Spleen (tissue), 11 donors: ENCODE results near the gene FRAS1. TPM values are rescaled to one million over a fixed set of nuclear protein-coding genes. Genes with fewer than 3 reads are reported as not detected.
"Not testable (repeated sequence)": the region's sequence is repeated elsewhere in the genome, so short reads cannot be mapped to it uniquely, and the experiment has no call there.

ENCODE experiments used
- DNase-seq: peaks from one replicate; pipeline ENCODE4 v3.0.0-alpha.2; 2020
- H3K27ac ChIP-seq, 8 donors: fragments of 200-600 bp; sonication (generic) in 7 of 8; 1 replicate in 4 of 8; 2 replicates in 4 of 8; pipeline versions ENCODE4 v1.5.0 to v1.8.0; 2016 to 2021; ENCODE audit warnings: inconsistent platforms in 4 of 8, mild to moderate bottlenecking in 4 of 8, moderate library complexity in 1 of 8
- H3K27me3 ChIP-seq, 7 donors: fragments of 200-600 bp; sonication (generic) in 6 of 7; replicated peaks in 1 of 7; 1 replicate in 4 of 7; 2 replicates in 3 of 7; pipeline versions ENCODE4 v1.5.0 to v1.8.0; 2016 to 2021; ENCODE audit warnings: inconsistent platforms in 3 of 7, mild to moderate bottlenecking in 1 of 7
- H3K36me3 ChIP-seq, 6 donors: fragments of 200-600 bp; sonication (generic) in 5 of 6; 1 replicate in 4 of 6; 2 replicates in 2 of 6; pipeline versions ENCODE4 v1.5.0 to v1.8.0; 2016 to 2021; ENCODE audit warnings: inconsistent platforms in 2 of 6
- H3K4me1 ChIP-seq, 6 donors: fragments of 200-600 bp; sonication (generic) in 5 of 6; 1 replicate in 3 of 6; 2 replicates in 3 of 6; pipeline versions ENCODE4 v1.5.0 to v1.8.0; 2016 to 2021; ENCODE audit warnings: inconsistent platforms in 3 of 6
- H3K4me3 ChIP-seq, 8 donors: fragments of 200-600 bp; sonication (generic) in 7 of 8; 1 replicate in 4 of 8; 2 replicates in 4 of 8; pipeline versions ENCODE4 v1.5.0 to v1.8.0; 2016 to 2021; ENCODE audit warnings: inconsistent platforms in 4 of 8, mild to moderate bottlenecking in 4 of 8, moderate library complexity in 2 of 8
- H3K9me3 ChIP-seq, 8 donors: fragments of 200-600 bp; sonication (generic) in 7 of 8; 1 replicate in 4 of 8; 2 replicates in 4 of 8; pipeline versions ENCODE4 v1.5.0 to v1.8.0; 2016 to 2021; ENCODE audit warnings: inconsistent platforms in 4 of 8
- CTCF ChIP-seq, 11 experiments: fragments of 200-600 bp in 7 of 11; fragments of 450-650 bp in 4 of 11; sonication (generic) in 4 of 11; IDR thresholded peaks in 8 of 11; conservative IDR thresholded peaks in 3 of 11; 1 replicate in 7 of 11; 2 replicates in 4 of 11; pipeline versions ENCODE4 v1.4.0 to v1.8.0; 2016 to 2021; ENCODE audit warnings: antibody characterized with exemption in 11 of 11, inconsistent platforms in 4 of 11, mild to moderate bottlenecking in 1 of 11
- POLR2A ChIP-seq, 3 donors: fragments of 450-650 bp; IDR thresholded peaks; one replicate each; pipeline ENCODE4 v1.5.1; 2017; ENCODE audit warnings: antibody characterized with exemption in 3 of 3, mild to moderate bottlenecking in 1 of 3
- POLR2AphosphoS5 ChIP-seq, 3 donors: sonication (generic); formaldehyde crosslinking; IDR thresholded peaks; one replicate each; pipeline ENCODE4 v1.5.1; 2017; ENCODE audit warnings: antibody characterized with exemption in 3 of 3
- WGBS, 5 donors: extraction: QIAGEN DNeasy Blood & Tissue Kit in 3 of 5; methylation state at CpG; one replicate each; pipeline versions ENCODE4 v1.1.5 to v1.1.7; 2013 to 2018; 5-methylcytosine and 5-hydroxymethylcytosine counted together
- intact Hi-C: fragments of 100-400 bp; cut with DNase I; formaldehyde crosslinking; loops from one replicate; pipeline ENCODE4 v1.15.0; 2023; ENCODE audit warnings: low total_unique reads
- polyA plus RNA-seq, 3 donors: library from polyadenylated mRNA; stranded (reverse); fragments of 200-250 nt; gene quantifications; one replicate each; pipeline ENCODE4 v1.2.1, GENCODE V29; 2013
- total RNA-seq, 7 donors: library from RNA; depleted of rRNA in 3 of 7; stranded (reverse); fragments of >200 nt in 3 of 7; fragmentation: NEBNext Ultra II Directional in 4 of 7; extraction: Animal tissue kit (Norgen Biotek cat#: 25700) in 4 of 7; gene quantifications; one replicate each; pipeline versions ENCODE4 v1.1.0 to v1.2.1, GENCODE V29; 2016 to 2021
- donor health status: healthy with polysubstance abuse.
- donor health status: DM: no; HTN: no; CAD: no; lungs with moderate emphysema.
- donor health status: DM: no; HTN: no; CAD: no.
- donor health status: Bipolar disorder and iron deficiency.
- donor health status: healthy.
- donor health status: DM: no; HTN: no; CAD: no.
- donor health status: DM: yes; HTN: yes; CAD: no.

The FRAS1 gene
- total and polyA plus RNA-seq, 10 donors: 0.10 to 3.0 (median 1.3) TPM

- WGBS, 5 donors: 74 to 89% (median 78%) methylated on average over 3 of the region's 3 CpGs
- no peak for TF ChIP-seq POLR2AphosphoS5 (IDR thresholded peaks at IDR 0.05)
- no peak for TF ChIP-seq POLR2A (IDR thresholded peaks at IDR 0.05)
- TF ChIP-seq CTCF (IDR thresholded peaks at IDR 0.05 in 8 of 11, conservative IDR thresholded peaks at IDR 0.05 in 3 of 11): no peak
Observed at GRCh38 chr4:78323439-78323838, 266.3 kb downstream of the FRAS1 start.

GRCh38 chr4:78324625-78325024, 267.5 kb downstream of the FRAS1 start:
- no peak for DNase-seq
- WGBS, 5 donors: 86 to 98% (median 90%) methylated on average over 1 of the region's 1 CpG
- Histone ChIP-seq H3K4me3 (no peak overlapping the region), H3K4me1 (peaks cover 0 to 10% (median 0%) of the 10 kb centered on the region in 6 donors), H3K9me3 (no peaks in the 10 kb centered on the region), H3K27me3 (peaks cover 0 to 6% (median 0%) of the 10 kb centered on the region in 7 donors), H3K36me3 (no peaks in the 10 kb centered on the region), H3K27ac (no peak overlapping the region)
- intact Hi-C loops: no loop called here
- TF ChIP-seq POLR2AphosphoS5 (IDR thresholded peaks at IDR 0.05) (no peak), CTCF (IDR thresholded peaks at IDR 0.05 in 8 of 11, conservative IDR thresholded peaks at IDR 0.05 in 3 of 11) (no peak), POLR2A (IDR thresholded peaks at IDR 0.05) (no peak)

More at GRCh38 chr4:78323439-78323838, 266.3 kb downstream of the FRAS1 start:
- no peaks in the 10 kb centered on the region for H3K9me3 ChIP-seq
- intact Hi-C loops: no loop called here
- no peak overlapping the region for H3K4me3 ChIP-seq
- H3K36me3 ChIP-seq: no peaks in the 10 kb centered on the region
- H3K27me3 ChIP-seq: peaks cover 0 to 6% (median 0%) of the 10 kb centered on the region in 7 donors
- H3K27ac ChIP-seq: no peak overlapping the region
- no peak for DNase-seq
- peaks cover 0 to 10% (median 0%) of the 10 kb centered on the region in 6 donors for H3K4me1 ChIP-seq

- 75 to 82% (median 80%) methylated on average over 9 of the region's 9 CpGs for WGBS, 5 donors
- no peak for DNase-seq
- TF ChIP-seq CTCF (IDR thresholded peaks at IDR 0.05 in 8 of 11, conservative IDR thresholded peaks at IDR 0.05 in 3 of 11): no peak
- no peak for TF ChIP-seq POLR2A (IDR thresholded peaks at IDR 0.05)
- no peak for TF ChIP-seq POLR2AphosphoS5 (IDR thresholded peaks at IDR 0.05)
- intact Hi-C loops: no loop called here
- H3K4me1 ChIP-seq: peaks cover 0 to 3% (median 0%) of the 10 kb centered on the region in 6 donors
- no peak overlapping the region for H3K27ac ChIP-seq
- peaks cover 0 to under 1% (median 0%) of the 10 kb centered on the region in 8 donors for H3K9me3 ChIP-seq
- no peak overlapping the region for H3K4me3 ChIP-seq
- no peaks in the 10 kb centered on the region for H3K36me3 ChIP-seq
- H3K27me3 ChIP-seq: no peaks in the 10 kb centered on the region
Observed at GRCh38 chr4:78325271-78326157, 268.4 kb downstream of the FRAS1 start.

GRCh38 chr4:78328591-78328990, 271.5 kb downstream of the FRAS1 start:
- 75 to 88% (median 80%) methylated on average over 2 of the region's 2 CpGs for WGBS, 5 donors

More at GRCh38 chr4:78328591-78328990, 271.5 kb downstream of the FRAS1 start:
- H3K27me3 ChIP-seq, H3K36me3 ChIP-seq, H3K27ac ChIP-seq, DNase-seq, intact Hi-C loops, H3K9me3 ChIP-seq, H3K4me1 ChIP-seq, H3K4me3 ChIP-seq: not testable (repeated sequence)
